NCI-H345 treated with DMSO at 0.1 percent for 48 hours (cell line): ENCODE data around the gene PHACTR2.
"Not testable (repeated sequence)": the region's sequence is repeated elsewhere in the genome, so short reads cannot be mapped to it uniquely, and the experiment has no call there.

Source experiments
- DNase-seq: peaks from one replicate; lab custom pipeline; 2025; ENCODE audit not compliant: unreplicated experiment; lab: John Stamatoyannopoulos, UW

Gene PHACTR2

GRCh38 chr6:143758551-143758950 lies 80.8 kb downstream of the PHACTR2 start:
- no peak for DNase-seq

GRCh38 chr6:143759666-143760065 lies 81.9 kb downstream of the PHACTR2 start:
- no peak for DNase-seq

GRCh38 chr6:143761074-143761473 lies 83.3 kb downstream of the PHACTR2 start:
- no peak for DNase-seq

GRCh38 chr6:143762126-143762525 lies 84.4 kb downstream of the PHACTR2 start:
- no peak for DNase-seq

GRCh38 chr6:143765422-143766184 lies 87.8 kb downstream of the PHACTR2 start:
- no peak for DNase-seq

- DNase-seq = no peak
Measured at GRCh38 chr6:143766185-143766553, 88.4 kb downstream of the PHACTR2 start.

- no peak for DNase-seq
Measured at GRCh38 chr6:143767433-143767832, 89.7 kb downstream of the PHACTR2 start.

GRCh38 chr6:143772116-143773086 lies 94.6 kb downstream of the PHACTR2 start:
- no peak for DNase-seq

GRCh38 chr6:143773506-143774150 lies 95.9 kb downstream of the PHACTR2 start:
- DNase-seq = no peak

- DNase-seq = no peak
Measured at GRCh38 chr6:143774347-143774746, 96.6 kb downstream of the PHACTR2 start.

GRCh38 chr6:143775336-143775735 lies 97.6 kb downstream of the PHACTR2 start:
- DNase-seq = no peak

GRCh38 chr6:143778926-143779325 lies 101.2 kb downstream of the PHACTR2 start:
- DNase-seq = no peak

- DNase-seq = no peak
Measured at GRCh38 chr6:143782481-143782880, 104.7 kb downstream of the PHACTR2 start.

GRCh38 chr6:143783077-143783476 lies 105.3 kb downstream of the PHACTR2 start:
- no peak for DNase-seq

GRCh38 chr6:143784316-143784715 lies 106.6 kb downstream of the PHACTR2 start:
- no peak for DNase-seq

GRCh38 chr6:143786371-143786770 lies 108.6 kb downstream of the PHACTR2 start:
- DNase-seq = not testable (repeated sequence)

GRCh38 chr6:143792402-143793279 lies 114.9 kb downstream of the PHACTR2 start:
- no peak for DNase-seq

- DNase-seq = no peak
Measured at GRCh38 chr6:143793280-143793619, 115.5 kb downstream of the PHACTR2 start.

- not testable (repeated sequence) for DNase-seq
Measured at GRCh38 chr6:143796551-143796950, 118.8 kb downstream of the PHACTR2 start.

- not testable (repeated sequence) for DNase-seq
Measured at GRCh38 chr6:143798487-143798886, 120.7 kb downstream of the PHACTR2 start.
